WTC11 (cell line): ENCODE measurements around the gene MSL3B.

ENCODE experiments used
- ATAC-seq: fragments of 200-7000 bp; cut with Tn5 transposase; 2 replicates; pipeline ENCODE4 v1.10.0; 2021; ENCODE audit warnings: mild to moderate bottlenecking, moderate library complexity
- CTCF ChIA-PET: fragments of 300-600 bp; sonication (Branson Sonifier 250); formaldehyde crosslinking; loops from one replicate; lab custom pipeline; 2021; ENCODE audit warnings: antibody characterized with exemption; lab: Charles Lee
- POLR2A ChIA-PET: fragments of 350-600 bp; sonication (Branson Sonifier 250); formaldehyde crosslinking; loops from one replicate; lab custom pipeline; 2021; ENCODE audit warnings: antibody characterized with exemption; lab: Charles Lee
- DNase-seq: peaks from one replicate; pipeline ENCODE4 v3.0.0; 2021; ENCODE audit warnings: low spot score
- H3K27ac Mint-ChIP-seq: 2 replicates; pipeline ENCODE4 v1.8.0; 2021; ENCODE audit warnings: mixed read lengths
- H3K27me3 Mint-ChIP-seq: 2 replicates; pipeline ENCODE4 v1.8.0; 2021; ENCODE audit warnings: low read depth, mild to moderate bottlenecking, moderate library complexity, mixed read lengths
- H3K36me3 Mint-ChIP-seq: 2 replicates; pipeline ENCODE4 v1.8.0; 2021; ENCODE audit warnings: mixed read lengths
- H3K4me1 Mint-ChIP-seq: 2 replicates; pipeline ENCODE4 v1.8.0; 2022; ENCODE audit warnings: mixed read lengths
- H3K4me3 Mint-ChIP-seq: 2 replicates; pipeline ENCODE4 v1.8.0; 2021; ENCODE audit warnings: mild to moderate bottlenecking, moderate library complexity, mixed read lengths
- H3K9me3 Mint-ChIP-seq: 2 replicates; pipeline ENCODE4 v1.8.0; 2021; ENCODE audit warnings: mixed read lengths
- ATF1 ChIP-seq: sonication (generic); formaldehyde crosslinking; IDR thresholded peaks from 2 replicates; pipeline ENCODE4 v1.8.1; 2023; ENCODE audit warnings: mild to moderate bottlenecking, moderate library complexity, missing genetic modification reagents
- ATF6 ChIP-seq: sonication (generic); formaldehyde crosslinking; IDR thresholded peaks from 2 replicates; pipeline ENCODE4 v1.8.1; 2023; ENCODE audit warnings: mild to moderate bottlenecking, missing genetic modification reagents
- CBFB ChIP-seq: sonication (generic); formaldehyde crosslinking; IDR thresholded peaks from 2 replicates; pipeline ENCODE4 v1.8.1; 2022; ENCODE audit warnings: mild to moderate bottlenecking, low read depth, missing genetic modification reagents
- E2F4 ChIP-seq: sonication (generic); formaldehyde crosslinking; IDR thresholded peaks from 2 replicates; pipeline ENCODE4 v1.8.1; 2022; ENCODE audit warnings: low read depth, mild to moderate bottlenecking, moderate library complexity, missing genetic modification reagents, borderline replicate concordance
- EMX1 ChIP-seq: fragments of 250-450 bp; sonication (Bioruptor Pico); IDR thresholded peaks from 2 replicates; pipeline ENCODE4 v1.8.0; 2021; ENCODE audit warnings: mild to moderate bottlenecking
- FOXJ3 ChIP-seq: sonication (generic); formaldehyde crosslinking; IDR thresholded peaks from 2 replicates; pipeline ENCODE4 v1.9.0; 2021; ENCODE audit warnings: missing genetic modification reagents, mild to moderate bottlenecking, borderline replicate concordance
- JUN ChIP-seq: sonication (generic); formaldehyde crosslinking; IDR thresholded peaks from 2 replicates; pipeline ENCODE4 v1.8.0; 2023; ENCODE audit warnings: mild to moderate bottlenecking, missing genetic modification reagents
- KAT7 ChIP-seq: sonication (generic); formaldehyde crosslinking; IDR thresholded peaks from 2 replicates; pipeline ENCODE4 v1.8.1; 2023; ENCODE audit warnings: missing genetic modification reagents, mild to moderate bottlenecking, borderline replicate concordance
- MYBL2 ChIP-seq: sonication (generic); formaldehyde crosslinking; IDR thresholded peaks from 2 replicates; pipeline ENCODE4 v1.8.1; 2023; ENCODE audit warnings: mild to moderate bottlenecking, moderate library complexity, missing genetic modification reagents
- NFYB ChIP-seq: sonication (generic); formaldehyde crosslinking; conservative IDR thresholded peaks from 2 replicates; pipeline ENCODE4 v1.8.0; 2022; ENCODE audit warnings: low read depth, missing genetic modification reagents
- NR1H2 ChIP-seq: sonication (generic); formaldehyde crosslinking; IDR thresholded peaks from 2 replicates; pipeline ENCODE4 v1.9.0; 2021; ENCODE audit warnings: mild to moderate bottlenecking, moderate library complexity, missing genetic modification reagents
- PRRX2 ChIP-seq: fragments of 250-450 bp; sonication (Bioruptor Pico); IDR thresholded peaks from 2 replicates; pipeline ENCODE4 v1.8.0; 2021; ENCODE audit warnings: mild to moderate bottlenecking
- RELA ChIP-seq: sonication (generic); formaldehyde crosslinking; IDR thresholded peaks from 2 replicates; pipeline ENCODE4 v1.8.1; 2022; ENCODE audit warnings: missing genetic modification reagents, mild to moderate bottlenecking, borderline replicate concordance
- TCF7 ChIP-seq: sonication (generic); formaldehyde crosslinking; IDR thresholded peaks from 2 replicates; pipeline ENCODE4 v1.8.0; 2022; ENCODE audit warnings: mild to moderate bottlenecking, low read depth, missing genetic modification reagents, moderate library complexity
- TEAD1 ChIP-seq: sonication (generic); formaldehyde crosslinking; IDR thresholded peaks from 2 replicates; pipeline ENCODE4 v1.8.0; 2022; ENCODE audit warnings: mild to moderate bottlenecking, missing genetic modification reagents
- TP53 ChIP-seq: sonication (generic); formaldehyde crosslinking; IDR thresholded peaks from 2 replicates; pipeline ENCODE4 v1.8.1; 2023; ENCODE audit warnings: mild to moderate bottlenecking, missing genetic modification reagents
- ZNF281 ChIP-seq: sonication (generic); formaldehyde crosslinking; IDR thresholded peaks from 2 replicates; pipeline ENCODE4 v1.8.0; 2023; ENCODE audit warnings: mild to moderate bottlenecking, missing genetic modification reagents
- ZNF671 ChIP-seq: fragments of 250-450 bp; sonication (Bioruptor Pico); IDR thresholded peaks from 2 replicates; pipeline ENCODE4 v1.8.0; 2021; ENCODE audit warnings: mild to moderate bottlenecking
- TF ChIP-seq, protein P1 (sequence below): fragments of 250-450 bp; sonication (Bioruptor Pico); IDR thresholded peaks from 2 replicates; pipeline ENCODE4 v1.9.0; 2021; ENCODE audit warnings: mild to moderate bottlenecking, borderline replicate concordance
- TF ChIP-seq, protein P2 (sequence below): sonication (generic); formaldehyde crosslinking; IDR thresholded peaks from 2 replicates; pipeline ENCODE4 v1.8.1; 2022; ENCODE audit warnings: mild to moderate bottlenecking, moderate library complexity, missing genetic modification reagents
- TF ChIP-seq, protein P3 (sequence below): sonication (generic); formaldehyde crosslinking; conservative IDR thresholded peaks from 2 replicates; pipeline ENCODE4 v1.8.1; 2022; ENCODE audit warnings: mild to moderate bottlenecking, missing genetic modification reagents
- TF ChIP-seq, protein P4 (sequence below): sonication (generic); formaldehyde crosslinking; IDR thresholded peaks from 2 replicates; pipeline ENCODE4 v1.8.1; 2022; ENCODE audit warnings: missing genetic modification reagents, borderline replicate concordance

MSL3B gene

DNA sequence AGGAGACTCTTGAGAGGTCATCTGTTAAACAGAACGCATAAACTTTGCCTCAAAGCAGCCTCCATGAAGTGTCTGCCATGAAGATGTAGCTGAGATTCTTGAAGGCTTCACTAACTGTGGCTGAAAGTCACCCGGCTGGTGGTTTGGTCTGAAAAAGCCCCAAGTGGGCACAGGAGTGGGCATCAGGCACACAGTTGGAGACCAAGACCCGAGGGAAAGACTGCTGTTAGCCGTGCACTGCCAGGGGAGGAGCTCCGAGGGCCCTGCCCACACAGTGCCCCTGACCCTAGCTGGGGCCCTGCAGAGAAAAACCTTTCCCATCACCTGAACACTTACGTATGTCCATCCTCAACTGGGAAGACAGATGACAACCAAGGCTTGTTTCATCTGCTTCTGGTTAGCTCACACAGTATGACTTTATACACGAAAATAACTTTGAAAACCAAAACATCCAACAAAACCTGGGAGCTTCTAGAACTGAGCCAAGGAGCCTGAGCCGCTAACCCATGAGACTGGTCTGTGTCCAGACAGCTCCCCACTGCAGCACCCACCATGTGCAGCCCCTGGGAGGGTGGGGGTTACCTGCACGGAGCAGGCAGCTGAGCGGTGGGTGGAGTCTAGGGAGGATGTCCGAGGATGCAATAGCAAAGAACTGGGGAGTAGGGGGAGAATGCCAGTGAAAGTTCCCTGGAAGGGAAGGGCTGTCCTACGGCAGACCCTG lies 29.3 kb downstream of the MSL3B start:
- H3K4me3 Mint-ChIP-seq = no peak overlapping the region
- TF ChIP-seq ATF1 (no peak), CBFB (no peak), MYBL2 (no peak), ZNF671 (CRISPR knock-in tag) (no peak), TP53 (no peak), ZNF281 (no peak), RELA (CRISPR knock-in tag) (no peak), FOXJ3 (CRISPR knock-in tag) (no peak)
- TF ChIP-seq, protein P1, sequence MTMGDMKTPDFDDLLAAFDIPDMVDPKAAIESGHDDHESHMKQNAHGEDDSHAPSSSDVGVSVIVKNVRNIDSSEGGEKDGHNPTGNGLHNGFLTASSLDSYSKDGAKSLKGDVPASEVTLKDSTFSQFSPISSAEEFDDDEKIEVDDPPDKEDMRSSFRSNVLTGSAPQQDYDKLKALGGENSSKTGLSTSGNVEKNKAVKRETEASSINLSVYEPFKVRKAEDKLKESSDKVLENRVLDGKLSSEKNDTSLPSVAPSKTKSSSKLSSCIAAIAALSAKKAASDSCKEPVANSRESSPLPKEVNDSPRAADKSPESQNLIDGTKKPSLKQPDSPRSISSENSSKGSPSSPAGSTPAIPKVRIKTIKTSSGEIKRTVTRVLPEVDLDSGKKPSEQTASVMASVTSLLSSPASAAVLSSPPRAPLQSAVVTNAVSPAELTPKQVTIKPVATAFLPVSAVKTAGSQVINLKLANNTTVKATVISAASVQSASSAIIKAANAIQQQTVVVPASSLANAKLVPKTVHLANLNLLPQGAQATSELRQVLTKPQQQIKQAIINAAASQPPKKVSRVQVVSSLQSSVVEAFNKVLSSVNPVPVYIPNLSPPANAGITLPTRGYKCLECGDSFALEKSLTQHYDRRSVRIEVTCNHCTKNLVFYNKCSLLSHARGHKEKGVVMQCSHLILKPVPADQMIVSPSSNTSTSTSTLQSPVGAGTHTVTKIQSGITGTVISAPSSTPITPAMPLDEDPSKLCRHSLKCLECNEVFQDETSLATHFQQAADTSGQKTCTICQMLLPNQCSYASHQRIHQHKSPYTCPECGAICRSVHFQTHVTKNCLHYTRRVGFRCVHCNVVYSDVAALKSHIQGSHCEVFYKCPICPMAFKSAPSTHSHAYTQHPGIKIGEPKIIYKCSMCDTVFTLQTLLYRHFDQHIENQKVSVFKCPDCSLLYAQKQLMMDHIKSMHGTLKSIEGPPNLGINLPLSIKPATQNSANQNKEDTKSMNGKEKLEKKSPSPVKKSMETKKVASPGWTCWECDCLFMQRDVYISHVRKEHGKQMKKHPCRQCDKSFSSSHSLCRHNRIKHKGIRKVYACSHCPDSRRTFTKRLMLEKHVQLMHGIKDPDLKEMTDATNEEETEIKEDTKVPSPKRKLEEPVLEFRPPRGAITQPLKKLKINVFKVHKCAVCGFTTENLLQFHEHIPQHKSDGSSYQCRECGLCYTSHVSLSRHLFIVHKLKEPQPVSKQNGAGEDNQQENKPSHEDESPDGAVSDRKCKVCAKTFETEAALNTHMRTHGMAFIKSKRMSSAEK = no peak
- TF ChIP-seq, protein P2, sequence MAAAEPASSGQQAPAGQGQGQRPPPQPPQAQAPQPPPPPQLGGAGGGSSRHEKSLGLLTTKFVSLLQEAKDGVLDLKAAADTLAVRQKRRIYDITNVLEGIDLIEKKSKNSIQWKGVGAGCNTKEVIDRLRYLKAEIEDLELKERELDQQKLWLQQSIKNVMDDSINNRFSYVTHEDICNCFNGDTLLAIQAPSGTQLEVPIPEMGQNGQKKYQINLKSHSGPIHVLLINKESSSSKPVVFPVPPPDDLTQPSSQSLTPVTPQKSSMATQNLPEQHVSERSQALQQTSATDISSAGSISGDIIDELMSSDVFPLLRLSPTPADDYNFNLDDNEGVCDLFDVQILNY = no peak
- TF ChIP-seq, all 79 proteins: peak for 0
- peaks cover 96% of the 10 kb centered on the region for H3K36me3 Mint-ChIP-seq
- DNase-seq = no peak
- no peaks in the 10 kb centered on the region for H3K9me3 Mint-ChIP-seq
- no peak for ATAC-seq
- peak overlapping the region; percentile 73 for H3K27ac Mint-ChIP-seq
- ChIA-PET CTCF (no interaction called here), POLR2A (no interaction called here)
- peaks cover 13% of the 10 kb centered on the region for H3K4me1 Mint-ChIP-seq
- H3K27me3 Mint-ChIP-seq = no peaks in the 10 kb centered on the region

DNA sequence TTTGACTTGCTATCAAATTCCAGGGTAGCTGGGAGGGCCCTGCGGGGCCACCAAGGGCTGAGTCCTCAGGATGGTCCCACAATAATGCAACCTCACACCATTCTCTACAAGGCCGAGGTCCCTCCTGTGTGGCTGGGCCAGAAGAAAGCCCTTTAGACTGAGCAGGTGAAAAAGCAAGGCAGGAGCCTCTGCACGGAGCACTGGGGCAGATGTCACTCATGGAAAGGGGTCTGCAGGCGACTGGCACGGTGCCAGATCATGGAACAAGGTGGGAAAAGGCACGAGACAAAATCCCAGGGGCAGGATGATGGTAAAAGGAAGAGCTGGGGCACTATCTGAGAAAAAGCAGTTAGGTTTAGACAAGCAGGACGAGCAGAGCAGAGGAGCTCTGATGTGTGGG lies 29.9 kb downstream of the MSL3B start:
- Mint-ChIP-seq H3K4me3 (no peak overlapping the region), H3K9me3 (no peaks in the 10 kb centered on the region), H3K36me3 (peaks cover 90% of the 10 kb centered on the region), H3K27ac (no peak overlapping the region; the same call in 1 of the 2 replicates), H3K27me3 (no peaks in the 10 kb centered on the region), H3K4me1 (peaks cover 16% of the 10 kb centered on the region)
- ChIA-PET POLR2A (no interaction called here), CTCF (no interaction called here)
- no peak for DNase-seq
- ATAC-seq = no peak
- TF ChIP-seq EMX1 (CRISPR knock-in tag) (no peak), TCF7 (CRISPR knock-in tag) (no peak), FOXJ3 (CRISPR knock-in tag) (no peak), ATF1 (no peak), NR1H2 (CRISPR knock-in tag) (no peak), NFYB (no peak), KAT7 (CRISPR knock-in tag) (no peak), CBFB (no peak), ATF6 (CRISPR knock-in tag) (no peak), TEAD1 (CRISPR knock-in tag) (no peak), JUN (CRISPR knock-in tag) (no peak), E2F4 (CRISPR knock-in tag) (no peak), PRRX2 (no peak)
- TF ChIP-seq, protein P3, sequence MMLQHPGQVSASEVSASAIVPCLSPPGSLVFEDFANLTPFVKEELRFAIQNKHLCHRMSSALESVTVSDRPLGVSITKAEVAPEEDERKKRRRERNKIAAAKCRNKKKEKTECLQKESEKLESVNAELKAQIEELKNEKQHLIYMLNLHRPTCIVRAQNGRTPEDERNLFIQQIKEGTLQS (CRISPR knock-in tag) = no peak
- TF ChIP-seq, protein P4, sequence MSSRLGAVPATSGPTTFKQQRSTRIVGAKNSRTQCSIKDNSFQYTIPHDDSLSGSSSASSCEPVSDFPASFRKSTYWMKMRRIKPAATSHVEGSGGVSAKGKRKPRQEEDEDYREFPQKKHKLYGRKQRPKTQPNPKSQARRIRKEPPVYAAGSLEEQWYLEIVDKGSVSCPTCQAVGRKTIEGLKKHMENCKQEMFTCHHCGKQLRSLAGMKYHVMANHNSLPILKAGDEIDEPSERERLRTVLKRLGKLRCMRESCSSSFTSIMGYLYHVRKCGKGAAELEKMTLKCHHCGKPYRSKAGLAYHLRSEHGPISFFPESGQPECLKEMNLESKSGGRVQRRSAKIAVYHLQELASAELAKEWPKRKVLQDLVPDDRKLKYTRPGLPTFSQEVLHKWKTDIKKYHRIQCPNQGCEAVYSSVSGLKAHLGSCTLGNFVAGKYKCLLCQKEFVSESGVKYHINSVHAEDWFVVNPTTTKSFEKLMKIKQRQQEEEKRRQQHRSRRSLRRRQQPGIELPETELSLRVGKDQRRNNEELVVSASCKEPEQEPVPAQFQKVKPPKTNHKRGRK = no peak
